GM18858 (cell line): ENCODE results near the gene DUSP1.
A peak's percentile ranks its signal among the peaks of the same experiment; 100 is the strongest.
"Not testable (repeated sequence)": the region's sequence is repeated elsewhere in the genome, so short reads cannot be mapped to it uniquely, and the experiment has no call there.

Source experiments
- ATAC-seq: cut with Tn5 transposase; IDR thresholded peaks from one replicate; pipeline ENCODE4 v1.9.1; 2021; ENCODE audit not compliant: unreplicated experiment

DUSP1 gene

DNA sequence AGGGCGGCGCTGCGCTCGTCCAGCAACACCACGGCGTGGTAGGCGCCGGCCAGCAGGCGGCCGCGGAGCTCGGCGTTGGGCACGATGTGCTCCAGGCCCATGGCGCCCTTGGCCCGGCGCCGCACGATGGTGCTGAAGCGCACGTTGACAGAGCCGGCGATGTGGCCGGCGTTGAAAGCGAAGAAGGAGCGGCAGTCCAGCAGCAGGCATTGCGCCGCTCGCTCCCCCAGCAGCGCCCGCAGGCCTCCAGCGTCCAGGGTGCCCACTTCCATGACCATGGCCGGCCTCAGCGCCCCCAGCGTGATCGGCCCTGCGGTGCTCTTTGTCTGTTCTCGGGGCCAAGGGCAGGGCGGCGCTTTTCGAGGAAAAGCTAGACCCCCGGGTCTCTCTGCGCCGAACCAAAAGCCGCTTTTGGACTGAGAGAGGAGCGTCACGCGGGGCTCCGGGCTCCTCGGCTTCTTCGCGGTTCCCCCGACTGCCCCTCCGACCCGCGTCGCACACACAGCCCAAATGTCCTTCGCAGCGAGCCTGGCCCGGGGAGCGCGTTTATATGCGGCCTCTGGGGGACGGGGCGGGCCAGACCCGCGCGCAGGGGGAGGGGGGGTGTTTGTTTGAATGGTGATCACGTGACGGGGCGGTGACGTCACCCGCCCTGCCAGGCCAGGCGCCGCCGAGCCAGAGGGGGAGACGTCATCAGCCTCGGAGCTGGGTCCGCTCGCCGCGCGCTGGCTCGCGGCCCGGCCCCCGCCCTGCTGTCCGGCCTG, at the start of gene DUSP1:
TSS of gene DUSP1 (minus strand) at position 521 of the 764 bp plus-strand sequence. CDS start at position 278, 243 bp downstream.
- ATAC-seq, result peak; percentile 38

DNA sequence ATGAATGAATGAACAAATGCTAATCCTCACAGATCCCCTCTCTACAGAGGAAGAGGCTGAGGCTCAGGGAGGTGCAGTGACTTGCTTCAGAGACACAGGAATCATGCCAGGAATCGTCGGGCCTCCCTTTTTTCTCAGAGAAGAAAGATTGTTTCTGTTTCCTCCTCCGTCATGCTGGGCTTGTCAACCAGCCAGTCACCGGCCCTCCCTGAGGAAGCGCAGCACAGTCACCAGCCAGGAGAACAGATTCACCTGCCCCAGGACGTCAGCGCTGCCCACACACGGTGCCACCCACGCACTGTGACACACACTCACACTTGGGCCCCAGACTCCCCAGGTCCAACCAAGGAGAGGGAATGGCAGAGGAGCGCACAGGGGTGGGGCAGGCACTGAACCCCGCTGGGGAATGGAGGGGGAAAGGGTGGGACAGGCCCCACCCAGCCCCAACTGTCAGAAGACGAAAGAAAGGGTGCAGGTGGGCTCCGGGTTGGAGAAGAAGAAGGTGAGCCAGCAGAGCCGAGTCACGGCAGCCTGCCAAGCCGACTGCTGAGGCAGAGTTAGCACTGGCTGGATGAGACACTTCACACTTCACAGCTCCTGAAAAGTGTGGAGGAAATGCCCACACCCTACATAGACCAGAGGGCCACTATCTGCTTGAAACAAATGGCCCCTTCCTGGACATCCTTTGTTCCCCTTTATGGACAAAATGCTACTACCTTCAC, 49.2 kb upstream of the DUSP1 start:
- no peak for ATAC-seq

DNA sequence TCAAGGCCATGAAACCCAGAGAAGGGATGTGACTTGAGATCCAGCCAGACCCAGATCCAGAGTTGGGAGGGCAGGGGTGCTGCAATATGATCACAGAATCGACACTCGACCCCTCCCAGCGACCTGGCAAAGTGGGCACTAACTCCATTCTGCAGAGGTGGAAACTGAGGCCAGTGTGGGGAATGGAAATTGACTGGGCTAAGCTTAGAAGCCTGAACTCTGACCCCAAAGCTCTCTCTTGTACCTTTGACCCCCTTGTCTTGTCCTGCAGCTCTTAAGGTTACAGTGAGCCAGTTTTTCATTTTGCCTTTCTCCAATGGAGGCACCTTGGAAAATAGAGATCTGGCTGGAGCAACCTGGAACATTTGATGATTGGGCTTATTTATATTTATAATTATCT, 48.6 kb upstream of the DUSP1 start:
- ATAC-seq, result no peak

DNA sequence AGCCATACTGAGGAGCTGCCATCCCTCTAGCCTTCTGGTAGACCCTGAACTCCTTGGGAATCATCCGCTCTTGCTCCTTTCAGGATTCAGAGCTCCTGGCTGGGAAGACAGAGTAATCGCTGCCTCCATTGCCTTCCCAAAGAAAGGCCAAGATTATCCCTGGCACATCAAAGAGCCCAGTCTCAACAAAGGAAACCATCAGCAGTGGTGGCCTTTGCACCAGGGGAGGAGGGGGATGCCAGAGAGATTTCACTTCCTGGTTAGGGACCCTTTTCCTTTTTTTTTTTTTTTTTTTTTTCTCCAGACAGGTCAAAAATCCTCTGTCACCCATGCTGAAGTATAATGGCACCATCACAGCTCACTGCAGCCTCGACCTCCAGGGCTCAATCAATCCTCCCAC, 47.1 kb upstream of the DUSP1 start:
- no peak for ATAC-seq

GRCh38 chr5:172817664-172818063, 46.7 kb upstream of the DUSP1 start:
- no peak for ATAC-seq

DNA sequence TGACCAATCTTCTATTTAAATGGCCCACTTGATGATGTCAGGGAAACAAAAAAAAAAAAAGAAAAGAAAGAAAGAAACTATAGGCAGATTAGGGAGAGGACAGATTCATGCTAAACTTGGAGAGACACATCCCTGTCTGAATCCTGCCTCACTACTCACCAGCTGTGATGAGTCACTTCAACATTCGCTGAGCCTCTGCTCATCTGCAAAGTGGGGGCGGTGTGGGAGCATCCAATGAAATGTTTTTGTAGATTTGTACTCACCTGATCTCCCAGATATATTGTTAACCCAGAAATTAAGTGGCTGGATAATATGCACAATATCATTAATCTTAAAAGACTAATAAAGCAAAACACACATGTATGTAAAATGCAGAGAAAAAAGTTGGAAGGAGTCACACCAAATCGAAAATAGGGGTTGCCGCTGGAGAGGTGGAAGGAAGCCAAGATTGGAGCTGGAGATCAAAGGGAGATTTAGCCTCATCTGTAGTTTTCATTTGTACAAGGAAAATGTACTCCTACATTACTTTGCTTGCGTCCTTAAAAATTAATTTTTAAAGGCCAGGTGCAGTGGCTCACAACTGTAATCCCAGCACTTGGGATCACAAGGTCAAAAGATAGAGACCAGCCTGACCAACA, 46.0 kb upstream of the DUSP1 start:
- ATAC-seq, result no peak

- no peak for ATAC-seq
Observed at GRCh38 chr5:172815631-172816030, 44.6 kb upstream of the DUSP1 start.

DNA sequence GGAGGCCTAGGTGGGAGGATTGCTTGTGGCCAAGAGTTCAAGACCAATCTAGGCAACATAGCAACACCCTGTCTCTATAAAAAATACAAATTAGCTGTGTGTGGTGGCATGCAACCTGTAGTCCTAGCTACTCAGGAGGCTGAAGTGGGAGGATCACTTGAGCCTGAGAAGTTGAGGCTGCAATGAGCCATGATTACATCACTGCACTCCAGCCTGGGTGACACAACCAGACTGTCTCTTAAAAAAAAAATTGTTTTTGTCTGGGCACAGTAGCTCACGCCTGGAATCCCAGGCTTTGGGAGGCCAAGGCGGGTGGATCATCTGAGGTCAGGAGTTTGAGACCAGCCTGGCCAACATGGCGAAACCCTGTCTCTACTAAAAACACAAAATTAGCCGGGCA, 40.0 kb upstream of the DUSP1 start:
- ATAC-seq, result not testable (repeated sequence)

GRCh38 chr5:172809774-172810173, 38.8 kb upstream of the DUSP1 start:
- no peak for ATAC-seq

GRCh38 chr5:172807766-172808311, 36.8 kb upstream of the DUSP1 start:
- ATAC-seq, result no peak

GRCh38 chr5:172806897-172807672, 36.1 kb upstream of the DUSP1 start:
- ATAC-seq, result peak; percentile 89

- ATAC-seq, result no peak
Observed at GRCh38 chr5:172805736-172806255, 34.8 kb upstream of the DUSP1 start.

- no peak for ATAC-seq
Observed at GRCh38 chr5:172805018-172805683, 34.2 kb upstream of the DUSP1 start.

DNA sequence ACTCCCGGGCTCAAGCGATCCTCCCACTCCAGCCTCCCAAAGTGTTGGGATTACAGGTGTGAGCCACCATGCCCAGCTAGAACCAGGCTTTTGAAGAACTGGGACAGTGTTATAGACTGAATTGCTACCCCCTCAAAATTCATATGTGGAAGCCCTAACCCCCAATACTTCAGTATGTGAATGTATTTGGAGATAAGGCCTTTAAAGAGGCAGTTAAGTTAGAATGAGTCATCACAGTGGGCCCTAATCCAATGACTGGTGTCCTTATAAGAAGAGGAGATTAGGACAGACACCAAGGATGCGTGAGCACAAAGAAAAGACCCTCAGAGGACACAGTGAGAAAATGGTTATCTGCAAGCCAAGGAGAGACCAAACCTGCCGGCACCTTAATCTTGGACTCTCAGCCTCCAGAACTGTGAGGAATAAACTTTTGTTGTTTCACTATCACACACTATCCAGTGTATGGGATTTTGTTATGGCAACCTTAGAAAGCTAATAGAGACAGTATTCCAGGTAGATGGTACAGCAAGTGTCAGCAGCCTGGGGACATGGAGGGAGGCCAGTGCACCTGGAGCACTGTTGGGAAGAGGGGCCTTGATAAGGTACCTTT, 31.7 kb upstream of the DUSP1 start:
- no peak for ATAC-seq

GRCh38 chr5:172802112-172802511, 31.1 kb upstream of the DUSP1 start:
- no peak for ATAC-seq

GRCh38 chr5:172801179-172801671, 30.2 kb upstream of the DUSP1 start:
- ATAC-seq, result no peak

DNA sequence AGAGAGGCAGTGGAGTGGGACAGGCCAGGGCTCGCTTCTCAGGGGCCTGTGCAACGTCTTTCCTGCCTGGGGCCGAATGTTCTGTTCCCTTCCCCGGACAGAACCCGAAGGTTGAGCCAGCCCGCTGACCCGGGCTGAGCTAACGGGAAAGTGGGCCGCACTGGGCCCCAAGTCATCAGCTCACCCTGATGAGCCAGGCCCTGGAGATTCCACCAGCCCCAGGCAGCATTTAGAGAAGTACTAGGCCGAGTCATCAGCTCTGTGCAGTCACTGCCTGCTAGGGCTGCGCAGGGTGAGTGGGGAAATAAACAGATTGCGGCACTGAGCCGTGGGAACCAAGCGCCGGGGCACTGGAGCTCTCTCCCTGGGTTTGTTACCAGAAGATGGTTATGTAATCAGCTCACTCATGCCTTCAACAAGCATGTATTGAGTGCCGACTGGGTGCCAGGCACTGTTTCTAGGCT, 29.1 kb upstream of the DUSP1 start:
- ATAC-seq, result no peak

DNA sequence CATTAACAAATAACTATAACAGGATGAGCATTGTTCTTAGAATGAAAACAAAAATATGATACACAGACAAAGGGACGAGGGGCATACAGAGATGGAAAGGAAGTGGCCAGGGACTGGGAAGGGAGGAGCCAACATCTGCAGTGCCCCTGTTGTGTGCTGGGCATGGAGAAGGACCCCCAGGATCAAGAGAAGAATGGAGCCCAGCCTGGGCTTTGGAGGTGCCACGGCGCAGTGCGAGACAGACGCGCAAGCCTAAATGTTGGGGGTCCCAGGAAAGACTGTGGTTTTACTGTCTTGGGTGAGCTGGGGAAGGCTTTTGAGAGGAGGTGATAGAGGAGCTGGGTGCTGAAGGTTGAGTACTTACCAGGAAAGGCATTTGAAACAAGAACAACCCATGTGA, 28.4 kb upstream of the DUSP1 start:
- no peak for ATAC-seq

GRCh38 chr5:172798422-172799215, 27.6 kb upstream of the DUSP1 start:
- no peak for ATAC-seq
